GM21825 (cell line): Measurements from ENCODE around the gene HOXB2.

Experiments
- ATAC-seq: cut with Tn5 transposase; IDR thresholded peaks from one replicate; pipeline ENCODE4 v1.9.1; 2021; ENCODE audit warnings: mild to moderate bottlenecking, moderate library complexity; ENCODE audit not compliant: unreplicated experiment

Gene HOXB2

DNA sequence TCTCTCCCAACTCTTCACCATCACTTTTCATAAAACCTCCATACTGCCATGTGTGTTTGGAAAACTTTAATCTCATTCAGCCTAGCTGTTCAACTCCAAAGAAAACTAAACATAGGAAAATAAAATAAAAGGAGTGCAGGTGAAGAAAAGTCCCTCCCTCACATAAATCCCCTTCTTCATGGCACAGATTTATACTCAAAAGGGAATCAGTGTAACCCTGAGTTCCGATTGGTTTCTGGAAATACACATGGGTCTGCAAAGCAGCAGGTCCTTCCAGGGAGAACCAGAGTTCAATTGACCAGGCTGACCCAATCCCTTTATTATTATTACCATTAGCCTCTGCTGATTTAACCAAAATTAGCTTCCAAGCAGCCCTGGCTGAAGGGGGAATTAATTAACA is 8.9 kb upstream of the HOXB2 start:
- no peak for ATAC-seq

- no peak for ATAC-seq
Observed at GRCh38 chr17:48553190-48553547, 8.3 kb upstream of the HOXB2 start.

GRCh38 chr17:48552466-48553189 is 7.7 kb upstream of the HOXB2 start:
- no peak for ATAC-seq

- no peak for ATAC-seq
Observed at GRCh38 chr17:48551596-48552465, 6.9 kb upstream of the HOXB2 start.

DNA sequence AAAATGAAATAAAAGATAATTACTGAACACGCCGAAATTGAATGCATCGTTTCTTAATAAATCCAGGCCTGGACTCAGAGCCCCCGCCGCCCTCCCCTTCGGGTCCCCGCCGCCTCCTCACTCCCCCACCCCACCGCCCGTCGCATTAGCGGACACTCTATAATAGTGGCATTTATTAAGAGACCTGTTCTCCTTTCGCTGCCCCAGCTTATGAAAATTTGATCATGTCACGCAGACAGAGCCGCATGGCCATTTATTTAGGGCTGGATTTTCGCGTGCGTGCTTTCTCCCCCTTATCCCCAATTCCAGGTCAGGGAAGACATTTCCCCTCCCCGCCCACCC is 6.3 kb upstream of the HOXB2 start:
- no peak for ATAC-seq

DNA sequence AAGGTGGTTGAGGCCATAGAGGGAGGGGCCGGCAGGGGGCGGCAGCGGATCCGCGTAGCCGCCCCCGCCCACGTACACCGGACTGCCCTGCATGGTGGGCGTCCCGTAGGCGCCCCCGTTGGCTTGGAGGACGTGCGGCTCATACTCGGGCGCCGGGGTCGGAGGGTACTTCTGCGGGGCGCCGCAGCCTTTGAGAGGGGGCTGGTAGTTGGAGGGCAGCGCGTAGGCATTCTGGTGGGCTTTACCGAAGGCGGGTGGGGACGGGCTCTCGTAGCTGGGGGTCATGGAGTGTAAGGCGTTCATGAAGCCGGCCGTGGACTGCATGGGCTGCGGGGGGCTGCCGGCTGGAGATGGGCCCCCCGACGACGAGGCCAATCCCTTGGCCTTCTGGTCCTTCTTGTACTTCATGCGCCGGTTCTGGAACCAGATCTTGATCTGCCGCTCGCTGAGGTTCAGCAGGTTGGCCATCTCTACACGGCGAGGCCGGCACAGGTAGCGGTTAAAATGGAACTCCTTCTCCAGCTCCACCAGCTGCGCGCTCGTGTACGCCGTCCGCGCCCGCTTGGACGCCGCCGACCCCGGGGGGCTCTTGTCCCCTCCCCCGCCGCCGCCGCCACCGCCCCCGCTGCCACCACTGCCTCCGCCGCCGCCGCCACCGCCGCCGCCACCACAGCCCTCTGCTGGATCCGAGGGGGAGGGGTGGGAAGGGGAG is 5.7 kb upstream of the HOXB2 start:
- no peak for ATAC-seq

GRCh38 chr17:48549914-48550501 is 5.1 kb upstream of the HOXB2 start:
- ATAC-seq, result no peak

DNA sequence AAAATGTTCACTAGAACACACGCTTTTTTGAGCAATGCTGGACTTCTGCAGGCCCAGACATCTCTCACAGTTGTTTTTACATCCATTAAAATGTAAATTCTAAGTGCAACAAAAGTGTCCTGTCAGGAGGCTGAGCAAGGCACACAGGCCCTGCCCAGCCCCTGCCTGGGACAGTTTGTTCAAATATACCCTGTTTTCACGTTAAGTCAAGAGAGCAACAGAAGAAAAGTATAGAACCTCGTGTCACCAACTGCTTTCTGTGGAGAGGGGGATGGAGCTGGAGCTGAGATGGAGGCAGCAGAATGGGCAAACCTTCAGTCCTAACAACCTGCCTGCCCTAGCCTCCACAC is 4.3 kb upstream of the HOXB2 start:
- no peak for ATAC-seq

DNA sequence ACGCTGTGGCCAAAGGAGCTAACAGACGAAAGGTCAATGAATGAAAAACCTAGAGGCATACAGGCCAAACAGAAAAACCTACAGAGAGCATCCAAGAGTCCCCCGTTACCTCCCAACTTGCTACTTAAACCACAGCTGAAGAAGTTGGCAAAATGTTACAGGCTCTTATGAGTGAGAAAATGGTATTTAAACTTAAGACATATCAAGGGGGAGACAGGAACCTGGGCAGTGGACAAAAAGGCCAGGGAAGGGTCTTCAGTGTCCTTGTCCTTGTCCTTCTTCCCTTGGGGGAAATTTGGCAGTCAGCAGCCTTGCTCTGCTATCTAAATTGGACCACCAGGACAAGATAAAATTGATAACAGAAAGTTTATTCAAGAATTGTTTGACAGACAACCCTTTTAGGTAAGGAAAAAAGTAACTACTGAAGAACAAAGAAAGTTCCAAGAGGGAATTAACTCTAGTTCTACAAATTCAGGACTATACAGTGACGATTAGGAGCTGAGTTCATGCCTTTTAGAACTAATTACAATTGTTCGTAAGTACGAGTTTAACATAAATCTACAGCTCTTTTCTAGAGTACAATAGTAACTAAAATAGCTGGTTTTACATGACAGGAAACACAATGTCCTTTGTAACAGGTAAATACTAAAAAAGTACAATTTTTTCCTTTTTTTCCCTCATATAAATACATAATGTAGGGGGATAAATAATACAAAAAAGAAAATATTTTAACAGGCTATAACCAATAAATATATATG is 3.8 kb upstream of the HOXB2 start:
- ATAC-seq, result no peak

GRCh38 chr17:48547808-48548522 is 3.1 kb upstream of the HOXB2 start:
- no peak for ATAC-seq

- ATAC-seq, result no peak
Observed at GRCh38 chr17:48546924-48547807, 2.3 kb upstream of the HOXB2 start.

DNA sequence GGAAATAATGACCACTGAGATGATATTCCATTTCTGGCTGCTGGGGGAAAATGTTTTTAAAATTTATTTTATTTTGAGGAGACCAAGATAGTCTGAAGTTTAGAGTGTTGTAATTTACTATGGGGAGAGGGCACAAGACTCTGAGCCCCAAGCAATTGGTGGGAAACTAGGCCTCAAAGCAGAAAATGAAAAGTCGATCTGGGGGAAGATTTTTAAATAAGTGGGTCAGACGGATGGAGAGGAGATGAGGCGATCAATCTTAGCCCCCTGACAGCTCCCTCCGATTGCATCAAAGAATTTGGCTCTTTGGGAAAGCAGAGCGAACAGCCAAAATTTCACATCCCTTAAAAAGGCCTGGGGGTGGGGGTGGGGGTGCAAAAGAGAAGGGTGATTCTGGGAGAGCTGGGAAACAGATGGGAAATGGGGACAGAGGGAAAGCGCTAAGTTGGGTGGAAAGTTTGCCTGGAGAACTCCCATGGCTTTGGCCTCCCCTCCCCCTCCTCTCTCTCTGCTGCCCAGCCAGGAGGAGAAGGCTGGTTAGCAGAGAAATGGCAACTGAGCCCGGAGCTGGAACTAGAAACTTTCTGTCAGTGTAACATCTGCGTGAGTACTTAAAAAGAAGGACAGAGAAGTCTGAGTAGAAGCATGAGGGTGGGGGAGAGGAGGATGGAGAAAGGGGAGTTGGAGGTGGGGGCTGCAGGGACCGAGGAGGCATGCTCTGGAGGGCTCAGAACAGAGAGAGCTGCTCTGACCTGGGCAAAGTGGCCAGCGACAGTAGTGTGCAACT is 1.4 kb upstream of the HOXB2 start:
- no peak for ATAC-seq

GRCh38 chr17:48545539-48545938 is 630 bp upstream of the HOXB2 start:
- no peak for ATAC-seq

GRCh38 chr17:48544349-48545021 is 424 bp downstream of the HOXB2 start:
- no peak for ATAC-seq

DNA sequence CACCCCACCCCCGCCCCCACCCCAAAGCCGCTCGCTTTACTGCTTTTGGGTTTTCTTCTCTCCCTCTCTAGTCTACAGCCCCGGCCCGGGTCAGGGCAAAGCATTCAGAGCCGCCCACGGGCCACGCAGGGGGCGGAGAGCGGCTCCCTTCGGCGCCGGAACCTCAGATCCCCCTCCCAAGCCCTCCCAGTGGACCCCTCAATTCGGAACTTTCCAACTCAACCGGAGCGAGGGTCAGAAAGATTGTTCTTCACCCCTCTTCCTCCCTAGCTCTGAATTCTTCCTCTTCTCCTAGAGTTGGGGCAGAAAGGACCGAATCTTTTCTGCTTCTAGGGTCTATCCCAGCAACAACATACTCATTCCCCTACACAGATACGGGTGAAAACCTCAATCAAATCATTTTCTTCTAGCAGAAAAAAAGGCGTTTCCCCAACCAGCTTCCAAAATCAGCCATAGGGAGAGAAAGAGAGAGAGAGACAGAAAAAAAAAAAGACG is 1.0 kb downstream of the HOXB2 start:
- ATAC-seq, result peak; percentile 17

GRCh38 chr17:48543107-48543853 is 1.6 kb downstream of the HOXB2 start:
- ATAC-seq, result peak; percentile 40

DNA sequence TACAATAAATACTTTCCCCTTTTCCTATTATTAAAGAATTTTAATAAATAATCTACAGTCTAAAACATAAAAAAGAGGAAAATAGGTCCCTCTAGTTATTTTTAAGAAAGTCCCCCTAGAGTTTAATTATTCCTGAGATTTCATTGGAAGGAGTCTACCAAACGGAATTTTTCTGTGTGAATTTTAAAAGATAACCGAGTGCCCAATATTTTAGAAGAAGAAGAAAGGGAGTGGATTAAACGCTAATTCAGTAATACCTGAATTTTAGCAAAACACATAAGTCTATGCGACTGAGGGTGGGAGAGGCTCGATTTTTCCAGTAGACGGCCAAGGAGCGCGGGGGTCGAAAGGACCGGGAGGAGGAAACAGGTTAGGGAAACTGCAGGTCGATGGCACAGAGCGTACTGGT is 2.2 kb downstream of the HOXB2 start:
- peak; percentile 11 for ATAC-seq
